HG02840 (cell line): ENCODE data around the gene PCSK4.
"Not testable (repeated sequence)": the region's sequence is repeated elsewhere in the genome, so short reads cannot be mapped to it uniquely, and the experiment has no call there.

ENCODE experiments used
- ATAC-seq: cut with Tn5 transposase; IDR thresholded peaks from one replicate; pipeline ENCODE4 v1.9.1; 2021; ENCODE audit warnings: mild to moderate bottlenecking, moderate library complexity, moderate number of reproducible peaks; ENCODE audit not compliant: unreplicated experiment, low FRiP score

Gene PCSK4

DNA sequence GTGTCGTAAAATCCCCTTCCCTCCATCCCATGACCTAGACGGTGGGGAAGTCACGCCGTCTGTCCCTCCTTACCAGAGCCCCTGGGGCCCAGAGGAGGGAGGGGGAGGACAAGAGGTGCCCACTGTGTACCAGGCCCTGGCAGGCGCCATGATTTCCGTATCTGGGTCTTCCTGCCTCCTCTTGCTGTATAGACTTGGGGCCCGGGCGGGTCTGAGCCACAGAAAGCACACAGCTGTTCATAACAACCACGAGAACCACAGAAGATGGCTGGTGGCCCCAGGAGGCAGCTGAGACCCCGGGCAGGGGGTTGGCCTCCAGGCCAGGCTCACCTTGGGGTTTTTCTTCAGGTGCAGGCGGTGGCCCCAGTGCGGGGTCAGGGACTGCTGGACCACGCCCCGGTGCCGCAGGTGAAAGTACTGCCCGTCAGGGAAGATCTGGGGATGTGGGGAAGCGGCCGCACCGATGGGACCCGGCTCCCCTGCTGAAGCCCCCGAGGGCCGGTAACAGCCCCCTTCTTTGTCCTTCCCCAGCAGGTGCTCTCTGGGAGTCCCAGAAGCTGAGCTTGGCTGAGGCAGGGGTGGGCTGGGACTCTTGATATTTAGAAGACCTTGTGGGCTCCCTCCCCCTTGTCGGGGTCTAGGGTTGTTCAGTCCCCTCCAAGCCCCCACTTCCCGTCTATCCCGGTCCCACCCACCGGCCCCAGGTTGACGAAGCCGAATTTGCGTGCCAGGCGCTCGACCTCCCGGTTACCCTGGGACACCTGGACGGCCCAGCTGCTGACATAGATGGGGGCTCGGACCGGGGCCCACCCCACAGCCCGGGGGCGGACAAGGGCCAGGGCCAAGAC lies 463 bp downstream of the PCSK4 start:
- no peak for ATAC-seq

DNA sequence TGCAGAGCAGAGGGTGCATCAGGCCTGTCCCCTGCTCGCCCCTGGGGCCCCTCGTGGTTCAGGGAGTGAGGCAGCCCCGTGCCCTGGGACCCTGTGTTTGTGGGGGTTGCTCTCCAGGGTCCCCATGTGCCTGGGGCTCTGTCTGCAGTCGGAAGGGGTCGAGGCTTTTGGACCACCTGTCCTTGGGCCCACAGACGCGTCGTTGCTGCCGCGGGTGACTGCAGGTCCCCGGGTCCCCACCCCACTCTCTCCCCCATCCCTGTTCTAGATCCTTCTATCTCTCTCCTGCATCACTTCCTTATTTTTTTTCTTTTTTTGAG lies 1.9 kb downstream of the PCSK4 start:
- ATAC-seq: no peak

DNA sequence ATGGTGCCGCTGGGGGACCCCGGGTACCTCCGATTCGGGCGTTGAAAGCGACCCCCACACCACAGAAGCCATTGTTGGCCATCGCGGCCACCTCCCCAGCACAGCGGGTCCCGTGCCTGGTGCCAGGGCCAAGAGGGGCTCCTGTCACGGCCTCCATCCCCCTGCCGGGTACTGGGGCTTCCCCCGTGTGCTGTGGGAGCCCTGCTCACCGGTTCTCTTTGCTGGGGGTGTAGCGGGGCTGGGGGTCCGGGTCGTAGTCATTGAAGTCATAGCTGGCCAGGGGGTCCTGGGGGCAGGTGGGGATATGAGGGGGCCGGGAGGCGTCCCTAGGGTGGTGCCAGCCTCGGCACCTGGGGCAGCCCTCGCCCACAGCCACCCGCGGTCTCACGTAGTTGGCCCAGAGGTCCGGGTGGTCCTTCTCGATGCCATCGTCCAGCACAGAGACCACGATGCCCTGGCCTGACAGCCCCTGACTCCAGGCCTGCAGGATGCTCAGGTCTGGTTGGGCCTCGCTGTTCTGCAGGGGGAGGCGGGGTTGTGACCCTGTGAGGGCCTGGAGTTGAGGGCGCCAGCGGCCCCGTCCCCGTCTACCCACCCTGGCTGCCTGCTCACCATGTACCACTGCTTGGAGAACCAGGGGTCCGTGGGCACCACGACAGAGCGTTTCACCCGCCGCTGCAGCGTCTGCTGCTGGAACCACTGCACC lies 2.4 kb downstream of the PCSK4 start:
- ATAC-seq: no peak

DNA sequence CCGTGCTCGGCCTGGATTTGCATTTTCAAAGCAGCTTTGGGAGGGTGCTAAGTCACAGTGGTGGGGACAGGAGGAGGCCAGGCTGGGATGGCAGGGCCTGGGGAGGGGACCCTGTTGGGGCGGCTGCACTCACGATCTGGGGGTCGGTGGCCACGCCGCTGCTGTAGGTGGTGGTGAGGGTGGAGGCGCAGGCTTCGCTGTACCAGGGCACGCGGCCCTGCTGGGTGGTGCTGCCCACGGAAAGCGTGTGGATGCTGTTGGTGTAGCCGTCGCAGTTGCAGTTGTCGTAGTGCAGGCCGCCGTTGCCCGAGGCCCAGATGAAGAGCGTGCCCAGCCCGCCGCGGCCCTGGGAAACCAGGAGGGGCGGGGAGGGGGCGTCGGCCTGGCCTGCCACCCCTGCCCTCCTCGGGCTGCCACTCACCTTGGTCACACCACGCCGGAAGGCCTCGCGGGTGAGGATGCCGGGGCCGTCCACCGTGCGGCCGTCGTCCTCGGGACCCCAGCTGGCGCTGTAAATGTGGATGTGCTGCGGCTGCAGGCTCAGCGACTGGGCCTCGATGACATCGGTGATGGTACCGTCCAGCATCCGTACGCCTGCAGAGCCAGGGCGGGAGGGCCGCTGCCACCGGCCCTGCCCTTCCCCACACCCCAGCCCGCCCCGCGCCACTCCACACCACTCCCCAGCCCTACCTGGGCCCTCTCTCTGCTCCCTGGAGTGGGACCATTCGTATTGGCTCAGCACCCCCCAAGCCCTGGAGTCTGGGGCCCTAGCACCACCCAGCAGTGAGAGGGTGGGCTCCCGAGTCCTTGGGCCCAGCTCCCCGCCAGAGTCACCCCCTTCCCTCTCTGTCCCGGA lies 3.2 kb downstream of the PCSK4 start:
- ATAC-seq: no peak

DNA sequence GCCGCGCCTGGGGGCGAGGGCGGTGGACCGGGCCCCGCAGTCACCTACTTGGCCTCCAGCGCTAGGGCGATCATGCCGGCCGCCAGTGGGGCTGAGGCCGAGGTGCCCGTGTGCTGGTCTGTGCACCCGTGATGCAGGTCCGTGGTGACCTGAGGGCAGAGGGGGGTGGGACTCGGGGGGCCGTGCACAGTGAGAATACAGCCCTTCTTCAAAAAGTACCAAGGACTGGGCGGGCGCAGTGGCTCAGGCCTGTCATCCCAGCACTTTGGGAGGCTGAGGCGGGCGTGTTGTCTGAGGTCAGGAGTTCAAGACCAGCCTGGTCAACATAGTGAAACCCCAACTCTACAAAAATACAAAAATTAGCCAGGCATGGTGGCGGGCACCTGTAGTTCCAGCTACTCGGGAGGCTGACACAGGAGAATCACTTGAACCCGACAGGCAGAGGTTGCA lies 6.1 kb downstream of the PCSK4 start:
- no peak for ATAC-seq

DNA sequence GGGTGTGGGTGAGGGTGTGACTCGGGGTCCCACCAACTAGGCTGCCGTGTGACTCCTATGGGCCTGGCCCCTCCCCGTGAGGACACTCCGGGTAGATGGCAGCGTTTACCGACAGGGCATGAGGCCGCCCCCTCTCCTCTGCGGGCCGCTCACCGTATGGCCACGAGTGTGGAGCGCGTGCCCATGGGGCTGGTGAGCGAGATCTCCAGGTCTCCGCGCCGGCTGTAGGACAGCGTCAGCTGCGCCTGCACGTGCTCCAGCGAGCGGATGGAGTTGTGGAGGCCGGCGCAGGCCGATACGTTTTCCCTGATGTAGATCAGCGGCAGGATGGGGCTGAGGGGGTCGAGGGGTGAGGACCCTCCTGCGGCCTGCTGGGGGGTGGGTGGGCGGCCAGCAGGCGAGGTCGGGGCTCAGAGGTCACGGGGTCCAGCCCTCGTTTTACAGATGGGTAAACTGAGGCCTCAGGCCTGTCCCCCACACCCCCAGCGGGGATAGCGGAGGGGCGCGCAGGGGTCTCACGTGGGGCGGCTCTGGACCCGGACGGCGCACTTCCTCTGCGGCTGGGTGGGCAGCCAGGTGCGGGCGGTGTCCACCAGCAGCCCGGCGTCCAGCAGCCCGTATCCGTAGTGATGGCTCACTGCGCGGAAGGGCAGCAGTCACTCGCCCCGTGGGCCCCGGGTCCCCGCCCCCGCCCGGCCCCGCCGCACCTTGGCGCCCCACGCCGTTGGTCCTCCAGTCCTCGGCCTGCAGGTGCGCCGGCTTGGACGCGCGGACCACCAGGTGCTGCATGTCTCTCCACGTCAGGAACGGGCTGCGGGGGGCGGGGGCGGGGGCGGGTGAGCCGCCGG lies 6.8 kb downstream of the PCSK4 start:
- ATAC-seq: no peak

DNA sequence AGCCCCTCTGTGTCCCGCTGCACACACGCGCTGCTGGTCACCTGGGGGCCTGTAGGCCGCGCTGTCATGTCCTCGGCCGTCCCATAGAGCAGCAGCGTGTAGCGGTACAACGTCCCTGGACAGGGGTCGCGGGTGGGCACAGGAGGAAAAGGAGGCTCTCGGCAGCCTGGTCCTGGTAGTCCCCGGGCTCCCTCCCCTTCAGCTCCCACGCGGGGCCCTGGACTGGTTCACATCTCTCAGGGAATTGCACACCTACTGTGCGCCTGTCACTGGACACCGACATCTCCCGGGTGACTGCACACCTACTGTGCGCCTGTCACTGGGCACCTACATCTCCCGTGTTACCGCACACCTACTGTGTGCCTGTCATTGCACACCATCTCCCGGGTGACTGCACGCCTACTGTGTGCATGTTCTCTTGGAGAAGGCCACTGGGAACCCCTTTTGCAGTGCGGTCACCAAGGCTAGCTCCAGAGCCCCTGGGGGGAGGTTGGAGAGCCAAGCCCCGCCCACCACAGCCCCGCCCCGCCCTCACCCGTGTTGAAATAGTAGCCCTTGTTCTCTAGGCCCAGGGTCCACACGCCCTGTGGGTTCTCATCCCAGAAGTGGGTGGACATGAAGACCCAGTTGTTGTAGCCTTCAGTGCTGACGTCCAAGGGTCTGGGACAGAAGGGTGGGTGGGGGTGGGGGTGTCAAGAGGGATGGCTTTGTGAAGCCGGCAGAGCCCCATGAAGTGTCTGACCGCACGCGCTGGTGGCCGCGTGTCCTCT lies 7.6 kb downstream of the PCSK4 start:
- ATAC-seq: no peak

DNA sequence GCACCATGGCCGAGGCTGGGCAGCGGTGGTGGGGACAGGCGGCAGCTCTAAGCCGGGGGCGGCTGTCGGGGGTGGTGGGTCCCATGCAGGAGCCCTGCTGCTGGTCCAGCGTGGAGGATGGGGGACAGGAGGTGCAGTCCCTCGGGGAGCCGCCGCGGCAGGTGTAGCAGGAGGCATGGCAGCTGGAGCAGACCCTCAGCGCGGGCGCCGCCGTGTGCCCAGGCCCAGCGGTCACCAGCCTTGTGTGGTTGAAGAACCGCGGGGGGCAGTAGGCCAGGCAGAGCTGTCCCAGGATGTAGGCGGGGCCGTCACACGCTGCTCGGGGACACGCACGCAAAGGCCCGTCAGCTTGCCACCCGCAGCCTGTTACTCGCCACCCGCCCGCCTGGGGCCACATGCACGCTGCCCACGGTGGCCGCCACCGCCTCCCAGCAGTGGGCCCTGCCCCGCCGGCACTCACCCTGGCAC lies 8.2 kb downstream of the PCSK4 start:
- no peak for ATAC-seq

DNA sequence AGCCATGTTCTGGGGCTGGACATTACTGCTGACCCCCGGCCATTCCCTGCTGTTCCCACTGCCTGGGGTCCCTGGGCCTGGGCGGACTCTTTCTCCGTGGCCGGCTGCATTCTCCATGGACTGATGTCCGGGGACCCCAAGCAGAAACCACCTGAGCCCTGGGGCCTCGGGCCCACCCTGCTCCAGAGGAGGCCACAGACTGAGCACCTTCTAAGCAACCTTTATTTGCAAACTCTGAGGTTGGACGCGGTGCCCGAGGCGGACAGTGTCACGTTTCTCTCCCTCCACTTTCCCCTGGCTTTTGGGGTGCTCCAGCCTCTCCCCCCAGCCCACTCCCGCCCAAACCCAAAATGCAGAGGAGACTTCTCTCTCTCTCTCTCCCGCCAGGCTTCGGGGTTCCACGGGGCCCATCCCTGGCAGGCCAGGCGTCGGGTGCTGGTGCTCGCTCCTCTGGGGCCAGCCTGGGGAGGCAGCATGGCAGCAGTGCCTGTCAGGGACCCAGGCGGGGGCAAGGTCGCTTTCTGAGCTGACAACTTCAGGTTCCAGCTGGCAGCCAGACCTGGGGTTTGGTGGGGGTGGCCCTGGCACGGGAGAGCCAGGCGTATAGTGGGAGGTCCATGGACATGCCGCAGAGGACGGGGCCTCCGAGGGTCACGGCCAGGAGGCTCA lies 8.8 kb downstream of the PCSK4 start:
- ATAC-seq: no peak

DNA sequence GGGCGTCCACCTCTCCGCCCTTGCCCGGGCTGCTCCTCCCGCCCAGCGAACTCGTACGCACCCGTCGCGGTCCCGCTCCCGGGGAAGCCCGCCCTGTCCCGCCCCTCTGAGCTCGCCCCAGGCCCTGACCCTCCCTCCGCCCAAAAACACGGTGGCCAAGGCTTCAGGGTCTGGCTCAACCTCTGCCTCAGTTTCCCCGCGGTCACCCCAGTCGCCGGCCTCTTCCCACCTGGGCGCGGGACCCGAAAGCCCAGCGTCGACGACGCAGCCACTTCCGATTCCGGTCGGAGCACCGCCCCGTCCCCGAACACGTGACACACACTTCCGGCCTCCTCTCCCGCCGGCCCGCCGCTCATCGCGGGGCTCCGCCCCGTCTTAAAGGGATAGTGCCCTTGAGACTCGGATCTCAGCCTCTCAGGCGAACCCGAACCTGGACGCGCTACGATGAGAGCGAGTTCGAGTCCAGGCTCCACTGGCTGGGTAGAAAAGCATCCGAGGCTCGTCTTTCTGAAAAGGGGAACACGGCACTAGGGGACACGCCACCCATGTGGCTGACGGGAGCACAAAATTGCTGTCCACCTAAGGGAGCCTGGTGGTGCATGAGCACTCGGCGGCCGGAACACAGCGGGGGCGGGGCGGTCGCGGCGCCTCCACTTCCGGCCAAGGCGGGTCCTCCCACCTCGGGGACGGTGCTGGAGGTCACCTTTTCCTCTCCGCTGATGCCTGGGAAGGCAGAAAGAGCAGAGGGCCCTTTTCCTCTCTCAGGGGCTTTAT lies 11.0 kb downstream of the PCSK4 start, which contains the start of gene C19orf25:
TSS of gene C19orf25 (minus strand) at position 282 of the 774 bp plus-strand sequence. CDS start 312 bp downstream, outside the sequence.
- ATAC-seq: peak; percentile 85

DNA sequence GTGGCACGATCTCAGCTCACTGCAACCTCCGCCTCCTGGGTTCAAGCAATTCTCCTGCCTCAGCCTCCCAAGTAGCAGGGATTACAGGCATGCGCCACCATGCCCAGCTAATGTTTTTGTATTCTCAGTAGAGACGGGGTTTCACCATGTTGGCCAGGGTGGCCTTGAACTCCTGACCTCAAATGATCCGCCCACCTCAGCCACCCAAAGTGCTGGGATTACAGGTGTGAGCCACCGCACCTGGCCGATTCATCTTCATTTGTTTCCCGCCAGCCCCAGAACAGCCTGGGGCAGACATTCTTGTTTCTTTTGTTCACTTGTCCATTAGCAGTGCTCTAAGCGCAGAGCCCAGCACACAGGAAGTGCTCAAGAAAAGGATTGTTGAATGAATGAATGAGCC lies 13.1 kb downstream of the PCSK4 start:
- not testable (repeated sequence) for ATAC-seq

DNA sequence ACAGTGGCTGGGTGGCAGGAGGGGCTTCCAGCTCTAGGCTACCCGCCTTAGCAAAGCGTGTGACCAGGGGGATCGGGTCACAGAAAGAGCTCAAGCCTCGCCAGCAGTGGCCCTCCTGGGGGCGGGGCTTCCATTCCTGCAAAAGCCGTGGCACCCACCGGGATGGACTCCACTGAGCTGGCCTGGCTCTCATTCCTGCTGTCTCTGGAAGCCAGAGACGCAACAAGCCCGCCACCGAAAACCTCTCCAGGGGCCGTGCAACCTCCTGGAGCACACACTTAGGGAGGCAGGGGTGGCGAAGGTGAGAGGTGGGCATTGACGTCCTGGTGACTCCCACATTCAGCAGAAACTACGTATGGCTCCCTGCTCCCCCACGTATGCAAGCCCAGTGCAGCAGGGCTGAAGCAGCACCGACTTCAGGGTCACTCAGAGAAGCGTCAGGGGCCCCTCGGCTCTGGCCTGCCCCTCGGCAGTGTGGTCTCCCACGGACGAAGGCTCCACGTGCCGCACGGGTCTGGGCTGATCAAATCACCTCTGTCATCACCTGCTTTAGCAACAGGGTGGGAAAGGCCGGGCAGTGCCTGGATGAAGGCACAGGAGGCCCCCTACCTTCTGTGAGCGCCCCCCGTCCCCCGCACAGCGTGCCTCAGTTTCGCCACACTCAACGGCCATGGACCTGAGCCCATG lies 14.3 kb downstream of the PCSK4 start:
- ATAC-seq: no peak

DNA sequence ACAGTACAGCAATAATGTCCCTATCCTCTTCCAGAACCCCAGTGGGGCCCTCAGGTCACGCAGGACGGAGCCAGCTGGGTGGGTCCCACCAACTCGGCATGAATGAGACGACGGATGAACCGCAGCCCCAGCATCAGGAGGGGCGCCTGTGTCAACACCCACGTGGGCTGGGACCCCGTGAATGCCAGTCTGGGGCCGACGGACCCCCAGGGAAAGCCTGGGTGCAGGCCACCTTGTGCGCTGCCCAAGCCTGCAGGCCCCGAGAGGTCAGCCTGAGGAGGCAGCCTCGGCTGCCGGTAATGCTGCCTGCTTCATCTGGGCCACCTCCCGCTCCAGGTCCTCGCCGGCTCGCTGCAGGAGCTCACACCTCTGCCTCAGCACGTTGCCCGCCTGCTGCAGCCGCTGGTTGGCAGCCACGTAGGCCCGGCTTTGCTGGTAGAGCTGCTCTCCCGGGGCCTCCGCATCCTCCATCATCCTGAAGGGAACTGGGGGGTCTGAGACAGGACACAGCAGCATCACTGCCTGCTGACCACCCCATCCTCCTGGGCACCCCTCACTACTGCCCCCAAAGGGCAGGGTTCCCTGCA lies 15.3 kb downstream of the PCSK4 start:
- ATAC-seq: no peak

DNA sequence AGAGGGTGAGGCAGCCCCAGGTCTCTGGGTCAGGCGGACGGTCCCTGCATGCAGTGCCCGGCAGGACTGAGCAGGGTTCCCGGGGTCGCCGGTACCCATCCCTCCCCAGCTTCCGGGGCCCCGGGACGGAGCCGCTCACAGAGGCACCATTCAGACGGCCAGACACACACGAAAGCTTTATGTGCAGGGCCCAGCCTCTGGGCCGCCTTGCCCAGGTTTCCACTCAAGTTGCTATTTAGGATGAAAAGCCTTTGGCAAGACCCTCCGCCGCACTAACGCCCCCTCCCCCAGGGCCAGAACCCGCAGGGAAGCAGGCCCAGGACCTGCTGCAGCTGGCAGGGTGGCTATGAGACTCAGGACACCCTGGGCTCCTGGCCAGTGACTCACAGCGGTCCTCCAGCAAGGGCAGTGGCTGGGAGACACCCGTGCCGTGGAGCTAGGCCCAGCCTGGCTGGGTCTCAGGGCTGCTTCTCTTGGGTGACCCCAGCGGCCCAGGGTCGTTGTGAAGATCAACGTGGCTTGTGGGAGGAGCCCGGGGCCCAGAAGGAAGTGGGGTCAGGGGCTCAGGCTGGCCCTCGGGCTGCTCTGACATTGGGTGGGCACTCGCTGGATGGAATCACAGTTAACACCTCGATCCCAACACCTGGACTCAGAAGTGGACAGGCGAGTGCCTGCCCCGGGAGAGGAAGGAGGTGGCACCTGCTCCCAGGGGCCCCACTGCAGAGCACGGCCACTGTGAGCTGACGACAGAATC lies 16.0 kb downstream of the PCSK4 start:
- ATAC-seq: no peak

DNA sequence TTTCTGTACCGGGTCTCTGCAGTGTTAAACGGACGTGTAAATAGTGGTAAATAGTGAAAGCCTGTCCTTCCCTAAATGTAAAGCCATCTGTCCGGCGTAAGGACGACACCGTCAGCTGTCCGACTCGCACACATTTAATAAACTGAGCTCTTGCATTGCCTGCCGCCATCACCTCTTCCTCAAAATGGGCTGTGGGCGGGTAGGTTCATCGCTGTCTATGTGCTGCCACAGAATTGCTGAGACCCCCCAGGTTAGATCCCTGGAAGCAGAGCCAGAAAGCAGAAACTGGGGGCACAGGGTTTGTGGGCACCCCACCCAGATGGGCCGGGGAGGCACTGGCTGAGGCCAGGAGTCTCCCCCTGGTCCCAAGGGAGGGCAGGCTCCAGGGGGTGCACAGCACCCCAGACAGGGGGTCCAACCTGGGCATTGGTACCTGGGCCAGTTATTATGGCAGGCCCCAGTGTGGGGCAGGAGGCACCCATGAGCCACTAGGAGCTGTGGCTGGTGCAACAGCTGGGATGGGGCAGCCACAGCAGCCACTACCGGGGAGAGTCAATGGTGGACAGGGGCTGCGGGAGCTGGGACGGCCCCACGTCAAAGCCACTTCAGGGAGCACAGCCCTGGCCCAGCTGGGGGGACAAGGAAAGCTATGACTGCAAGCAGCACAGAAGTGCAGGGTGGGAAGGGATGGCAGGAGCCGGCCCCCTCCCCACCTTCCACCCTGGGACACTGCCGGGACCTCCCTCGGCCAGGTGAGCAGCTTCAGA lies 16.9 kb downstream of the PCSK4 start:
- ATAC-seq: no peak
